H9 (cell line): ENCODE data around the gene PTH2R. TPM values are rescaled to one million over a fixed set of nuclear protein-coding genes. Genes with fewer than 3 reads are reported as not detected.

Experiments used
- DNase-seq: peaks from one replicate; pipeline ENCODE4 v3.0.0-alpha.2; 2017
- H2AFZ ChIP-seq: one replicate; pipeline ENCODE4 v1.6.1; 2013; ENCODE audit warnings: mild to moderate bottlenecking, low read length, control low read depth, moderate library complexity
- H2AK5ac ChIP-seq: 2 replicates; pipeline ENCODE4 v1.6.1; 2013; ENCODE audit warnings: low read length, control low read depth, mixed read lengths; ENCODE audit not compliant: insufficient read length
- H2BK120ac ChIP-seq: one replicate; pipeline ENCODE4 v1.6.1; 2013; ENCODE audit warnings: low read depth, mild to moderate bottlenecking, low read length, control low read depth, inconsistent platforms; ENCODE audit not compliant: poor library complexity, severe bottlenecking
- H2BK12ac ChIP-seq: 2 replicates; pipeline ENCODE4 v1.6.1; 2013; ENCODE audit warnings: low read length, control low read depth, mixed read lengths, low read depth; ENCODE audit not compliant: insufficient read length
- H2BK15ac ChIP-seq: 2 replicates; pipeline ENCODE4 v1.6.1; 2013; ENCODE audit warnings: low read depth, low read length, control low read depth
- H2BK20ac ChIP-seq: one replicate; pipeline ENCODE4 v1.6.1; 2013; ENCODE audit warnings: low read depth, mild to moderate bottlenecking, low read length, control low read depth, inconsistent platforms; ENCODE audit not compliant: poor library complexity, severe bottlenecking
- H2BK5ac ChIP-seq: 2 replicates; pipeline ENCODE4 v1.6.1; 2013; ENCODE audit warnings: low read length, control low read depth, mixed read lengths; ENCODE audit not compliant: insufficient read length
- H3K14ac ChIP-seq: 2 replicates; pipeline ENCODE4 v1.6.1; 2013; ENCODE audit warnings: low read length, control low read depth; ENCODE audit not compliant: insufficient read depth
- H3K18ac ChIP-seq: 2 replicates; pipeline ENCODE4 v1.6.1; 2013; ENCODE audit warnings: low read depth, mild to moderate bottlenecking, mixed read lengths, low read length, control low read depth; ENCODE audit not compliant: insufficient read length
- H3K23ac ChIP-seq: 2 replicates; pipeline ENCODE4 v1.6.1; 2013; ENCODE audit warnings: low read length, control low read depth, mixed read lengths, low read depth; ENCODE audit not compliant: insufficient read length
- H3K23me2 ChIP-seq: 2 replicates; pipeline ENCODE4 v1.6.1; 2013; ENCODE audit warnings: low read depth, mild to moderate bottlenecking, mixed read lengths, low read length, control low read depth; ENCODE audit not compliant: insufficient read length, poor library complexity, severe bottlenecking
- H3K27ac ChIP-seq: 2 replicates; pipeline ENCODE4 v1.5.1; 2013; ENCODE audit warnings: low read length, control low read depth, mixed read lengths, low read depth; ENCODE audit not compliant: insufficient read length
- H3K27me3 ChIP-seq: 2 replicates; pipeline ENCODE4 v1.6.1; 2013; ENCODE audit warnings: low read length, control low read depth, inconsistent platforms; ENCODE audit not compliant: insufficient read depth
- H3K4ac ChIP-seq: 2 replicates; pipeline ENCODE4 v1.6.1; 2013; ENCODE audit warnings: low read depth, mild to moderate bottlenecking, control low read depth, inconsistent platforms, low read length, moderate library complexity
- H3K4me1 ChIP-seq: 2 replicates; pipeline ENCODE4 v1.6.1; 2013; ENCODE audit warnings: low read length, control low read depth, inconsistent platforms; ENCODE audit not compliant: insufficient read depth
- H3K4me2 ChIP-seq: 2 replicates; pipeline ENCODE4 v1.6.1; 2013; ENCODE audit warnings: low read length, control low read depth, mixed read lengths; ENCODE audit not compliant: insufficient read length, insufficient read depth
- H3K56ac ChIP-seq: 2 replicates; pipeline ENCODE4 v1.6.1; 2013; ENCODE audit warnings: low read depth, mild to moderate bottlenecking, mixed read lengths, low read length, control low read depth; ENCODE audit not compliant: insufficient read length
- H3K79me1 ChIP-seq: 2 replicates; pipeline ENCODE4 v1.6.1; 2013; ENCODE audit warnings: low read depth, mild to moderate bottlenecking, moderate library complexity, low read length, control low read depth, inconsistent platforms; ENCODE audit not compliant: insufficient read depth, poor library complexity, severe bottlenecking
- H3K79me2 ChIP-seq: 2 replicates; pipeline ENCODE4 v1.6.1; 2013; ENCODE audit warnings: low read length, control low read depth, inconsistent platforms; ENCODE audit not compliant: insufficient read depth
- H3K9ac ChIP-seq: 2 replicates; pipeline ENCODE4 v1.6.1; 2013; ENCODE audit warnings: low read length, control low read depth, mixed read lengths; ENCODE audit not compliant: insufficient read length; ENCODE audit errors: extremely low read depth
- H3K9me3 ChIP-seq: one replicate; pipeline ENCODE4 v1.6.1; 2013; ENCODE audit warnings: low read depth, low read length, inconsistent platforms; ENCODE audit not compliant: control insufficient read depth
- H3T11ph ChIP-seq: one replicate; pipeline ENCODE4 v1.6.1; 2013; ENCODE audit warnings: mild to moderate bottlenecking, low read length, control low read depth, inconsistent platforms
- H4K20me1 ChIP-seq: one replicate; pipeline ENCODE4 v1.6.1; 2013; ENCODE audit not compliant: control insufficient read depth, insufficient read length, insufficient read depth
- H4K5ac ChIP-seq: 2 replicates; pipeline ENCODE4 v1.6.1; 2013; ENCODE audit warnings: low read depth, mild to moderate bottlenecking, mixed read lengths, low read length, control low read depth; ENCODE audit not compliant: insufficient read length
- H4K8ac ChIP-seq: replicated peaks from 2 replicates; pipeline ENCODE4 v1.6.1; 2013; ENCODE audit warnings: low read length, control low read depth, mixed read lengths, low read depth; ENCODE audit not compliant: insufficient read length
- H4K91ac ChIP-seq: 2 replicates; pipeline ENCODE4 v1.6.1; 2013; ENCODE audit warnings: low read depth, mild to moderate bottlenecking, moderate library complexity, mixed read lengths, low read length, control low read depth; ENCODE audit not compliant: insufficient read length
- H3K27ac Mint-ChIP-seq, 3 experiments: 2 replicates in 2 of 3; 3 replicates in 1 of 3; pipeline ENCODE4 v1.8.0; 2020 to 2021; ENCODE audit warnings: mixed read lengths in 3 of 3, mild to moderate bottlenecking in 1 of 3, moderate library complexity in 1 of 3
- H3K27me3 Mint-ChIP-seq: 2 replicates; pipeline ENCODE4 v1.8.0; 2021; ENCODE audit warnings: low read depth, mild to moderate bottlenecking, moderate library complexity, mixed read lengths
- H3K36me3 Mint-ChIP-seq, 3 experiments: 2 replicates in 2 of 3; 3 replicates in 1 of 3; pipeline ENCODE4 v1.8.0; 2020 to 2021; ENCODE audit warnings: low read depth in 3 of 3, mixed read lengths in 3 of 3; ENCODE audit not compliant: insufficient read depth in 1 of 3
- H3K4me1 Mint-ChIP-seq, 2 experiments: 2 replicates each; pipeline ENCODE4 v1.8.0; 2020; ENCODE audit warnings: mixed read lengths in 2 of 2
- H3K4me3 Mint-ChIP-seq, 2 experiments: 2 replicates in 1 of 2; 3 replicates in 1 of 2; pipeline ENCODE4 v1.8.0; 2020 to 2021; ENCODE audit warnings: mild to moderate bottlenecking in 2 of 2, mixed read lengths in 2 of 2, moderate library complexity in 1 of 2
- H3K9me3 Mint-ChIP-seq, 2 experiments: 2 replicates in 1 of 2; 3 replicates in 1 of 2; pipeline ENCODE4 v1.8.0; 2020; ENCODE audit warnings: mild to moderate bottlenecking in 2 of 2, mixed read lengths in 2 of 2, moderate library complexity in 1 of 2
- CTCF ChIP-seq: fragments of 200-600 bp; sonication (generic); conservative IDR thresholded peaks from 3 replicates; pipeline ENCODE4 v1.8.0; 2021; ENCODE audit warnings: antibody characterized with exemption, mild to moderate bottlenecking
- WGBS: extraction: QIAGEN DNeasy Blood & Tissue Kit; methylation state at CpG from one replicate; pipeline ENCODE4 v1.1.7; 2013; ENCODE audit warnings: missing lambda C conversion rate, low lambda C conversion rate, mixed read lengths; ENCODE audit not compliant: insufficient read length; ENCODE audit errors: extremely low coverage; 5-methylcytosine and 5-hydroxymethylcytosine counted together
- total RNA-seq: library from RNA; stranded (reverse); gene quantifications from 2 replicates; pipeline ENCODE4 v1.2.1, GENCODE V29; 2021

Gene PTH2R
- total RNA-seq, 1 experiment from 2014 or later, result 0.20 TPM

- Histone ChIP-seq H3K4me1 (peaks cover 2% of the 10 kb centered on the region; the same call in 1 of the 2 replicates), H4K5ac (no peak overlapping the region), H3K23ac (no peak overlapping the region), H2BK120ac (no peak overlapping the region), H3K4ac (no peak overlapping the region), H3K79me1 (no peaks in the 10 kb centered on the region), H3K9ac (no peak overlapping the region), H2BK15ac (no peak overlapping the region), H4K8ac (no peak overlapping the region), H4K91ac (no peak overlapping the region), H2BK12ac (no peak overlapping the region), H2AFZ (no peak overlapping the region), H3K23me2 (no peaks in the 10 kb centered on the region), H3K9me3 (no peaks in the 10 kb centered on the region), H4K20me1 (no peaks in the 10 kb centered on the region), H2BK5ac (no peak overlapping the region), H3K27ac (no peak overlapping the region), H2BK20ac (no peak overlapping the region), H2AK5ac (no peak overlapping the region), H3T11ph (no peak overlapping the region), H3K4me2 (no peak overlapping the region), H3K56ac (no peak overlapping the region), H3K14ac (no peak overlapping the region), H3K27me3 (no peaks in the 10 kb centered on the region), H3K18ac (no peak overlapping the region), H3K79me2 (no peaks in the 10 kb centered on the region)
- H3K27ac Mint-ChIP-seq, result no peak overlapping the region
- no CpG with 5 or more reads among the region's 2 CpGs for WGBS
- no peak overlapping the region for H3K4me3 Mint-ChIP-seq
- H3K4me1 Mint-ChIP-seq, result peaks cover 15 to 20% of the 10 kb centered on the region in 2 experiments
- H3K27me3 Mint-ChIP-seq, result peaks cover 1% of the 10 kb centered on the region; the same call in 1 of the 2 replicates
- peaks cover 0 to 2% of the 10 kb centered on the region in 2 experiments; a peak in 1 of 5 replicates for H3K9me3 Mint-ChIP-seq
- H3K36me3 Mint-ChIP-seq, result no peaks in the 10 kb centered on the region
- TF ChIP-seq CTCF, result no peak
- no peak for DNase-seq
These were observed 85.0 kb downstream of the PTH2R start for GRCh38 chr2:208491641-208492040.
